GM23338 (cell line): ENCODE results near the gene GLB1L. TPM values are rescaled to one million over a fixed set of nuclear protein-coding genes. Genes with fewer than 3 reads are reported as not detected.

Experiments
- ATAC-seq: fragments of 200-7000 bp; cut with Tn5 transposase; 3 replicates; pipeline ENCODE4 v1.9.1; 2020
- DNase-seq: peaks from one replicate; pipeline ENCODE4 v3.0.0-alpha.2; 2015; ENCODE audit warnings: low spot score
- H2AFZ ChIP-seq: fragments of 200-600 bp; sonication (generic); 2 replicates; pipeline ENCODE4 v1.8.0; 2016; ENCODE audit warnings: antibody characterized with exemption, mild to moderate bottlenecking, moderate library complexity
- H3F3A ChIP-seq: fragments of 200-600 bp; sonication (generic); replicated peaks from 2 replicates; pipeline ENCODE4 v1.8.0; 2017; ENCODE audit warnings: antibody characterized with exemption, mixed run types, low read depth
- H3K27ac ChIP-seq: fragments of 200-600 bp; sonication (generic); 2 replicates; pipeline ENCODE4 v1.6.1; 2016; ENCODE audit warnings: low read depth
- H3K27me3 ChIP-seq: fragments of 200-600 bp; sonication (generic); 2 replicates; pipeline ENCODE4 v1.8.0; 2016; ENCODE audit warnings: mild to moderate bottlenecking, mixed run types, moderate library complexity; ENCODE audit not compliant: insufficient read depth
- H3K36me3 ChIP-seq: fragments of 200-600 bp; sonication (generic); 2 replicates; pipeline ENCODE4 v1.8.0; 2016; ENCODE audit warnings: mild to moderate bottlenecking; ENCODE audit not compliant: insufficient read depth
- H3K4me1 ChIP-seq: fragments of 200-600 bp; sonication (generic); 2 replicates; pipeline ENCODE4 v1.8.0; 2016; ENCODE audit warnings: mild to moderate bottlenecking, moderate library complexity; ENCODE audit not compliant: insufficient read depth
- H3K4me2 ChIP-seq: fragments of 200-600 bp; sonication (generic); 2 replicates; pipeline ENCODE4 v1.7.1; 2017; ENCODE audit warnings: mixed run types
- H3K4me3 ChIP-seq: fragments of 200-600 bp; sonication (generic); 2 replicates; pipeline ENCODE4 v1.6.1; 2016; ENCODE audit warnings: mixed run types
- H3K79me2 ChIP-seq: fragments of 200-600 bp; sonication (generic); replicated peaks from 2 replicates; pipeline ENCODE4 v1.8.0; 2017; ENCODE audit warnings: mild to moderate bottlenecking; ENCODE audit not compliant: insufficient read depth
- H3K9me2 ChIP-seq: fragments of 200-600 bp; sonication (generic); 2 replicates; pipeline ENCODE4 v1.8.0; 2017; ENCODE audit not compliant: insufficient read depth
- H4K20me1 ChIP-seq: fragments of 200-600 bp; sonication (generic); replicated peaks from 2 replicates; pipeline ENCODE4 v1.8.0; 2017; ENCODE audit warnings: mild to moderate bottlenecking; ENCODE audit not compliant: insufficient read depth
- H3K27ac Mint-ChIP-seq: 2 replicates; pipeline ENCODE4 v1.8.0; 2020; ENCODE audit warnings: inconsistent platforms, mild to moderate bottlenecking, moderate library complexity, mixed read lengths
- H3K27me3 Mint-ChIP-seq: 3 replicates; pipeline ENCODE4 v1.8.0; 2022; ENCODE audit warnings: low read depth, mild to moderate bottlenecking, moderate library complexity, mixed read lengths, inconsistent platforms; ENCODE audit not compliant: insufficient read depth, poor library complexity
- H3K36me3 Mint-ChIP-seq: 3 replicates; pipeline ENCODE4 v1.8.0; 2021; ENCODE audit warnings: low read depth, mild to moderate bottlenecking, inconsistent platforms, moderate library complexity, mixed read lengths
- H3K4me1 Mint-ChIP-seq: 3 replicates; pipeline ENCODE4 v1.8.0; 2020; ENCODE audit warnings: mild to moderate bottlenecking, inconsistent platforms, mixed read lengths
- H3K4me3 Mint-ChIP-seq: 3 replicates; pipeline ENCODE4 v1.8.0; 2021; ENCODE audit warnings: moderate library complexity, mild to moderate bottlenecking, inconsistent platforms, mixed read lengths
- H3K9me3 Mint-ChIP-seq: 3 replicates; pipeline ENCODE4 v1.8.0; 2020; ENCODE audit warnings: moderate library complexity, mild to moderate bottlenecking, inconsistent platforms, mixed read lengths
- ETS1 ChIP-seq: IDR thresholded peaks from 2 replicates; pipeline ENCODE4 v1.6.1; 2016; ENCODE audit warnings: antibody characterized with exemption
- EZH2 ChIP-seq: fragments of 200-600 bp; sonication (generic); IDR thresholded peaks from one replicate; pipeline ENCODE4 v1.8.0; 2017; ENCODE audit warnings: antibody characterized with exemption, mild to moderate bottlenecking, low read depth; ENCODE audit not compliant: unreplicated experiment
- EZH2phosphoT487 ChIP-seq: fragments of 200-600 bp; sonication (generic); IDR thresholded peaks from one replicate; pipeline ENCODE4 v1.8.1; 2018; ENCODE audit warnings: antibody characterized with exemption; ENCODE audit not compliant: unreplicated experiment
- JUNB ChIP-seq: IDR thresholded peaks from one replicate; pipeline ENCODE4 v1.6.1; 2016; ENCODE audit warnings: antibody characterized with exemption; ENCODE audit not compliant: unreplicated experiment
- POLR2AphosphoS5 ChIP-seq: IDR thresholded peaks from 2 replicates; pipeline ENCODE4 v1.6.1; 2016; ENCODE audit warnings: antibody characterized with exemption, low read depth
- ZNF331 ChIP-seq: fragments of 250-450 bp; sonication (Bioruptor Pico); IDR thresholded peaks from 2 replicates; pipeline ENCODE4 v1.5.0; 2020; ENCODE audit warnings: low read depth, mild to moderate bottlenecking, moderate library complexity
- ZNF462 ChIP-seq: fragments of 250-450 bp; sonication (Bioruptor Pico); IDR thresholded peaks from 2 replicates; pipeline ENCODE4 v1.5.0; 2020; ENCODE audit warnings: mild to moderate bottlenecking, moderate library complexity
- polyA plus RNA-seq: library from polyadenylated mRNA; unstranded; fragments of >200 nt; fragmentation: Nextera tagmentation; extraction: Ambion mirVana; gene quantifications from 2 replicates; pipeline ENCODE4 v1.2.1, GENCODE V29; 2016
- total RNA-seq: library from RNA; depleted of rRNA; stranded (reverse); fragments of >200 nt; shearing (Covaris generic); gene quantifications from 2 replicates; pipeline ENCODE4 v1.2.3, GENCODE V29; 2014

GLB1L gene
- total and polyA plus RNA-seq, 2 experiments from 2014 or later, result 1.7 to 5.4 TPM

GRCh38 chr2:219218732-219219701 lies 26.2 kb downstream of the GLB1L start, which contains the start of gene ABCB6:
TSS of gene ABCB6 (minus strand) at chr2:219218958. CDS start at chr2:219218673, 285 bp downstream.
- Mint-ChIP-seq H3K9me3 (no peaks in the 10 kb centered on the region), H3K27me3 (peaks cover 14% of the 10 kb centered on the region), H3K27ac (peak within 1 kb of the TSS; percentile 95), H3K36me3 (peaks cover 45% of the 10 kb centered on the region), H3K4me1 (peaks cover 21% of the 10 kb centered on the region), H3K4me3 (peak within 1 kb of the TSS; percentile 90)
- no peaks in the 10 kb centered on the region for H3K79me2 ChIP-seq
- H3K36me3 ChIP-seq, result peaks cover 5% of the 10 kb centered on the region; the same call in 1 of the 2 replicates
- peak within 1 kb of the TSS; percentile 81 for H3K4me3 ChIP-seq
- H4K20me1 ChIP-seq, result no peaks in the 10 kb centered on the region; the same call in 1 of the 2 replicates
- peaks cover 9% of the 10 kb centered on the region; the same call in 1 of the 2 replicates for H3F3A ChIP-seq
- no peak for TF ChIP-seq EZH2phosphoT487
- TF ChIP-seq ZNF331 (CRISPR knock-in tag), result no peak
- TF ChIP-seq JUNB, result no peak
- TF ChIP-seq ZNF462, result no peak
- TF ChIP-seq POLR2AphosphoS5, result peak; percentile 84
- peak; percentile 24; the same call in 1 of the 2 replicates for TF ChIP-seq ETS1
- no peak for TF ChIP-seq EZH2
- peak within 1 kb of the TSS; percentile 80; the same call in 1 of the 2 replicates for H3K27ac ChIP-seq
- DNase-seq (peak; percentile 95), ATAC-seq (peak; percentile 73)
- no peaks in the 10 kb centered on the region for H3K9me2 ChIP-seq
- H3K27me3 ChIP-seq, result no peaks in the 10 kb centered on the region
- H2AFZ ChIP-seq, result peak within 1 kb of the TSS; percentile 81; the same call in 1 of the 2 replicates
- peaks cover 17% of the 10 kb centered on the region for H3K4me1 ChIP-seq
- peak within 1 kb of the TSS; percentile 90 for H3K4me2 ChIP-seq
